ENCODE measurements around the gene PCBP3.

DNA sequence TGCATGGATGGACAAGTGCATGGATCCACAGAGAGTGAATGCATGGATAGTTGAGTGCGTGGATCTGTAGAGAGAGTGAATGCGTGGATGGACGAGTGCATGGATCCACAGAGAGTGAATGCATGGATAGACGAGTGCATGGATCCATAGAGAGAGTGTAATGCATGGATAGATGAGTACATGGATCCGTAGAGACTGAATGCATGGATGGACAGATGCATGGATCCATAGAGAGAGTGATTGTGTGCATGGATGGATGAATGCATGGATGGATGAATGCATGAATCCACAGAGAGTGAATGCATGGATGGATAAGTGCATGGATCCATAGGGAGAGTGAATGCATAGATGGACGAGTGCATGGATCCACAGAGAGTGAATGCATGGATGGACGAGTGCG, 153.8 kb downstream of the PCBP3 start:
- TF ChIP-seq, protein P1, sequence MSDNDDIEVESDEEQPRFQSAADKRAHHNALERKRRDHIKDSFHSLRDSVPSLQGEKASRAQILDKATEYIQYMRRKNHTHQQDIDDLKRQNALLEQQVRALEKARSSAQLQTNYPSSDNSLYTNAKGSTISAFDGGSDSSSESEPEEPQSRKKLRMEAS (IDR thresholded peaks at IDR 0.05; ENCODE audit: low read depth, low read length) = no peak
- TF ChIP-seq, protein P2, sequence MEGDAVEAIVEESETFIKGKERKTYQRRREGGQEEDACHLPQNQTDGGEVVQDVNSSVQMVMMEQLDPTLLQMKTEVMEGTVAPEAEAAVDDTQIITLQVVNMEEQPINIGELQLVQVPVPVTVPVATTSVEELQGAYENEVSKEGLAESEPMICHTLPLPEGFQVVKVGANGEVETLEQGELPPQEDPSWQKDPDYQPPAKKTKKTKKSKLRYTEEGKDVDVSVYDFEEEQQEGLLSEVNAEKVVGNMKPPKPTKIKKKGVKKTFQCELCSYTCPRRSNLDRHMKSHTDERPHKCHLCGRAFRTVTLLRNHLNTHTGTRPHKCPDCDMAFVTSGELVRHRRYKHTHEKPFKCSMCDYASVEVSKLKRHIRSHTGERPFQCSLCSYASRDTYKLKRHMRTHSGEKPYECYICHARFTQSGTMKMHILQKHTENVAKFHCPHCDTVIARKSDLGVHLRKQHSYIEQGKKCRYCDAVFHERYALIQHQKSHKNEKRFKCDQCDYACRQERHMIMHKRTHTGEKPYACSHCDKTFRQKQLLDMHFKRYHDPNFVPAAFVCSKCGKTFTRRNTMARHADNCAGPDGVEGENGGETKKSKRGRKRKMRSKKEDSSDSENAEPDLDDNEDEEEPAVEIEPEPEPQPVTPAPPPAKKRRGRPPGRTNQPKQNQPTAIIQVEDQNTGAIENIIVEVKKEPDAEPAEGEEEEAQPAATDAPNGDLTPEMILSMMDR (IDR thresholded peaks at IDR 0.05; ENCODE audit: low read depth, low read length) = no peak
